PC-3 (cell line): ENCODE results near the gene NPBWR2. TPM values are rescaled to one million over a fixed set of nuclear protein-coding genes. Genes with fewer than 3 reads are reported as not detected.

Source experiments
- ATAC-seq: fragments of 200-7000 bp; cut with Tn5 transposase; 2 replicates; pipeline ENCODE4 v1.9.1; 2020; ENCODE audit warnings: mild to moderate bottlenecking, moderate library complexity
- BruUV-seq: library from RNA; stranded (reverse); fragments of 400-500 nt; replicated peaks from 2 replicates; lab custom pipeline; 2021; lab: Mats Ljungman, UMichigan
- CTCF ChIA-PET: fragments of 300-600 bp; sonication (Branson Sonifier 250); formaldehyde crosslinking; loops from one replicate; lab custom pipeline; 2022; ENCODE audit warnings: antibody characterized with exemption; lab: Charles Lee
- POLR2A ChIA-PET: fragments of 300-600 bp; sonication (Branson Sonifier 250); formaldehyde crosslinking; loops from one replicate; lab custom pipeline; 2022; ENCODE audit warnings: antibody characterized with exemption; ENCODE audit not compliant: unreplicated experiment; lab: Charles Lee
- DNase-seq: peaks from one replicate; pipeline ENCODE4 v3.0.0-alpha.2; 2015
- H2AFZ ChIP-seq: fragments of 300-600 bp; sonication (generic); 2 replicates; pipeline ENCODE4 v1.6.0; 2016; ENCODE audit warnings: antibody characterized with exemption, low read length
- H3F3A ChIP-seq: fragments of 300-600 bp; sonication (generic); one replicate; pipeline ENCODE4 v1.6.0; 2017; ENCODE audit warnings: antibody characterized with exemption, low read length, control low read depth, mild to moderate bottlenecking; ENCODE audit not compliant: unreplicated experiment
- H3K27ac ChIP-seq: fragments of 300-600 bp; sonication (generic); 2 replicates; pipeline ENCODE4 v1.5.1; 2016; ENCODE audit warnings: mild to moderate bottlenecking, low read length
- H3K27me3 ChIP-seq: fragments of 300-600 bp; sonication (generic); 2 replicates; pipeline ENCODE4 v1.6.1; 2016; ENCODE audit warnings: low read length, mixed read lengths
- H3K36me3 ChIP-seq: fragments of 300-600 bp; sonication (generic); 2 replicates; pipeline ENCODE4 v1.6.1; 2016; ENCODE audit warnings: low read depth, mixed run types, low read length, mixed read lengths
- H3K4me1 ChIP-seq: fragments of 300-600 bp; sonication (generic); 2 replicates; pipeline ENCODE4 v1.5.1; 2016; ENCODE audit warnings: low read length; ENCODE audit not compliant: insufficient read depth
- H3K4me2 ChIP-seq: fragments of 300-600 bp; sonication (generic); 2 replicates; pipeline ENCODE4 v1.6.0; 2016; ENCODE audit warnings: low read length
- H3K4me3 ChIP-seq: fragments of 300-600 bp; sonication (generic); 2 replicates; pipeline ENCODE4 v1.5.1; 2016; ENCODE audit warnings: mild to moderate bottlenecking, low read length, mixed read lengths
- H3K79me2 ChIP-seq: fragments of 300-600 bp; sonication (generic); 2 replicates; pipeline ENCODE4 v1.6.1; 2017; ENCODE audit warnings: low read length, mixed read lengths
- H3K9ac ChIP-seq: fragments of 300-600 bp; sonication (generic); 2 replicates; pipeline ENCODE4 v1.6.0; 2016; ENCODE audit warnings: mild to moderate bottlenecking, low read length
- H3K9me2 ChIP-seq: fragments of 300-600 bp; sonication (generic); replicated peaks from 2 replicates; pipeline ENCODE4 v1.6.1; 2016; ENCODE audit warnings: mixed run types, low read length, mixed read lengths
- H3K9me3 ChIP-seq: fragments of 300-600 bp; sonication (generic); 2 replicates; pipeline ENCODE4 v1.6.1; 2016; ENCODE audit warnings: low read length, mixed read lengths
- H4K20me1 ChIP-seq: fragments of 300-600 bp; sonication (generic); 2 replicates; pipeline ENCODE4 v1.6.1; 2016; ENCODE audit warnings: low read length, mixed read lengths
- CTCF ChIP-seq: fragments of 300-600 bp; sonication (generic); conservative IDR thresholded peaks from 2 replicates; pipeline ENCODE4 v1.5.1; 2017; ENCODE audit warnings: antibody characterized with exemption, low read depth, mild to moderate bottlenecking, low read length
- EZH2 ChIP-seq: fragments of 300-600 bp; sonication (generic); IDR thresholded peaks from one replicate; pipeline ENCODE4 v1.6.1; 2017; ENCODE audit warnings: antibody characterized with exemption, mild to moderate bottlenecking, low read length; ENCODE audit not compliant: unreplicated experiment
- EZH2phosphoT487 ChIP-seq: fragments of 300-600 bp; sonication (generic); IDR thresholded peaks from 2 replicates; pipeline ENCODE4 v1.6.1; 2018; ENCODE audit warnings: mild to moderate bottlenecking, antibody characterized with exemption, low read length, borderline replicate concordance
- intact Hi-C: fragments of 100-400 bp; cut with micrococcal nuclease; formaldehyde crosslinking; loops from 2 replicates; pipeline ENCODE4 v1.9.0; 2023
- total RNA-seq: library from RNA; depleted of rRNA; stranded (reverse); fragments of >200 nt; gene quantifications from 2 replicates; pipeline ENCODE4 v1.2.3, GENCODE V29; 2014

NPBWR2 gene
- total RNA-seq, 1 experiment from 2014 or later, result not detected

GRCh38 chr20:64121586-64121985 lies 14.2 kb upstream of the NPBWR2 start:
- DNase-seq, result no peak
- Histone ChIP-seq H3K9me2 (no peaks in the 10 kb centered on the region), H3K9ac (no peak overlapping the region), H3K4me1 (no peaks in the 10 kb centered on the region; the same call in 1 of the 2 replicates), H3K36me3 (no peaks in the 10 kb centered on the region), H3K79me2 (no peaks in the 10 kb centered on the region), H3K9me3 (no peaks in the 10 kb centered on the region), H4K20me1 (no peaks in the 10 kb centered on the region), H3K4me2 (no peak overlapping the region), H3K27me3 (peaks cover 19% of the 10 kb centered on the region), H3K4me3 (no peak overlapping the region), H3F3A (no peaks in the 10 kb centered on the region), H2AFZ (no peak overlapping the region), H3K27ac (no peak overlapping the region)
- intact Hi-C loops, result no loop called here
- no peak for TF ChIP-seq EZH2phosphoT487
- no peak for TF ChIP-seq CTCF
- no TSS peak for BruUV-seq
- no peak for ATAC-seq
- ChIA-PET CTCF (interaction anchor here (2.6 kb wide), 1 partner anchor 38 kb away, joined by 15 read pairs; the partner anchor contains the start of gene LKAAEAR1), POLR2A (no interaction called here)

GRCh38 chr20:64119681-64120341 lies 12.4 kb upstream of the NPBWR2 start:
- intact Hi-C loops, result loop anchor here (1.0 kb wide), 3 partner anchors 18 to 81 kb away; no protein-coding TSS in a partner anchor
- no TSS peak for BruUV-seq
- DNase-seq, result no peak

More at GRCh38 chr20:64119681-64120341, 12.4 kb upstream of the NPBWR2 start:
- H3K79me2 ChIP-seq, result no peaks in the 10 kb centered on the region
- H3K4me2 ChIP-seq, result peak overlapping the region; percentile 82
- no peaks in the 10 kb centered on the region for H3K9me2 ChIP-seq
- peak overlapping the region; percentile 38; the same call in 1 of the 2 replicates for H3K9ac ChIP-seq
- peak; percentile 37 for ATAC-seq
- no peak overlapping the region for H3K27ac ChIP-seq
- H2AFZ ChIP-seq, result peak overlapping the region; percentile 88
- H3F3A ChIP-seq, result no peaks in the 10 kb centered on the region
- ChIA-PET CTCF (interaction anchor here (0.8 to 2.6 kb wide), 2 partner anchors 17 to 36 kb away, joined by 15 read pairs; partner anchors contain the start of gene LKAAEAR1), POLR2A (no interaction called here)
- no peaks in the 10 kb centered on the region; the same call in 1 of the 2 replicates for H3K4me1 ChIP-seq
- no peak for TF ChIP-seq EZH2
- TF ChIP-seq EZH2phosphoT487, result no peak
- TF ChIP-seq CTCF, result no peak
- no peaks in the 10 kb centered on the region for H3K9me3 ChIP-seq
- H4K20me1 ChIP-seq, result no peaks in the 10 kb centered on the region
- H3K4me3 ChIP-seq, result peak overlapping the region; percentile 58
- peaks cover 19% of the 10 kb centered on the region for H3K27me3 ChIP-seq
- no peaks in the 10 kb centered on the region for H3K36me3 ChIP-seq
